ENCODE measurements around the gene MIER2. TPM values are rescaled to one million over a fixed set of nuclear protein-coding genes. Genes with fewer than 3 reads are reported as not detected.
A peak's percentile ranks its signal among the peaks of the same experiment; 100 is the strongest.

Gene MIER2
- total and polyA plus RNA-seq, 4 experiments from 2014 or later: 1.1 to 18.2 (median 12.7) TPM

DNA sequence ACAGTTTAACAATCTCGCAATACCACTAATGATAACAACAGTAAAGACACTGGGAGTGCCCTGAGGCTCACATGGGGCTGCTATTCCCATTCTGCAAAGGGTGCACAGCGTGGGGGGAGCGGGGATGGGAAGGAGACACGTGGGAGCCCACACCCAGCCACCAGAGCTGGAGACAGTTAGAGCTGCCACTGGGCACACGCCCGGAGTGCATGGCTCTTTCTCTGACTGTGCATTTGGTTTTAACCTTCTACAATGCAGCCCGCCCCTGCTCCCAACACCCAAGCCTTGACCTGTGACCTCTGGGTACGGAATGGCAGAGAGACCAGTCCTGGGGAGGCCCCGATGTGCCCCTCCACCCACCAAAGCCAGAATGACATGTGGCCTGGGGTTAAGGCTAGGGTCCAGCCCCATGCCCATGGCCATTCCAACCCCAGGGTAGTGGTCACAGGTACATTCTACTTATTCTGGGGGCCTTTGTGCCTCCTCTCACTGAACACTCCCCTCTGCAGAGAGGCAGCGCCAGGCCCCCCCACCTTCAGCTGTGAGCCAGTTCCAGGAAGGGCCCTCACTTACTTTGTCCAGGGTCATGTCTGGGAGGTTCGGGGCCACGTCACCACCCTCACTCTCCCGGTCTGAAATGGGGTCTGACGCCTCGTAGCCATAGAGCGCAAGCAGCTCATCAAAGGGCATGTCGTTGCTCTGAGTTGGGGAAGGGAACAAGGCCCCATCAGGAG, 17.1 kb downstream of the MIER2 start:
- peaks cover 29% of the 10 kb centered on the region for H3K36me3 ChIP-seq (ENCODE audit: insufficient read depth, low read length)
- ChIA-PET POLR2A (ENCODE audit: partially characterized antibody) (no interaction called here), CTCF (ENCODE audit: partially characterized antibody) (no interaction called here)
- DNase-seq: no peak
- H3K4me3 Mint-ChIP-seq: no peak overlapping the region
- H3K9me3 ChIP-seq (ENCODE audit: control insufficient read depth in 1 of 2, low read length in 2 of 2): no peaks in the 10 kb centered on the region
- no peaks in the 10 kb centered on the region for H3K27me3 ChIP-seq (ENCODE audit: insufficient read depth, low read length)
- H3K36me3 Mint-ChIP-seq: peaks cover 33 to 42% of the 10 kb centered on the region in 2 donors
- no peaks in the 10 kb centered on the region for H3K4me1 Mint-ChIP-seq
- H3K9me3 Mint-ChIP-seq: peaks cover 0 to 20% (median 7%) of the 10 kb centered on the region in 8 donors
- H3K27ac ChIP-seq (ENCODE audit: low read depth, low read length): no peak overlapping the region
- H3K27ac Mint-ChIP-seq: no peak overlapping the region
- H3K4me1 ChIP-seq (ENCODE audit: insufficient read depth, low read length): no peaks in the 10 kb centered on the region
- H3K4me3 ChIP-seq (ENCODE audit: low read length in 2 of 2): no peak overlapping the region
- intact Hi-C loops (cut with micrococcal nuclease): no loop called here
- no peaks in the 10 kb centered on the region for H3K27me3 Mint-ChIP-seq

DNA sequence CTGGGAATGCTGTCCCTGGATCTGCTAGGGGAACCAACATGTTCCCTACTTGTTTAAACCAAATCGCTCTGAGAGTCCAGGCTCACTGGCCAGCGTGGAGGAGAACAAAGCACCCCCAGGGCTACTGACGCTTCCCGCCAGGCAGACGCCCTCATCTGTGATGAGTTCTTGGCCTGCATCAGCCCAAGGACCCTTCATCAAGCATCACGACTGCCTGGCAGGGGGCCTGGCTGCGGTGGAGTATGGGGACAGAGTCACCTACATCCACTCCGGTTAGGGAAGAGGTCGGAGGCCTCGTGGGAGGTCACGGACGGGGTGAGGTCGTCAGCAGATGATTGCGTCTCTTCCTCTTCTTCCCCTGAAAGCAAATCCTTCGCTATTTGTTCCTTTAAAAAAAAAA, 17.7 kb downstream of the MIER2 start:
- no peak for DNase-seq
- H3K27ac Mint-ChIP-seq: no peak overlapping the region
- peaks cover 33 to 42% of the 10 kb centered on the region in 2 donors for H3K36me3 Mint-ChIP-seq
- H3K9me3 Mint-ChIP-seq: peaks cover 0 to 20% (median 7%) of the 10 kb centered on the region in 8 donors
- POLR2A ChIA-PET (ENCODE audit: partially characterized antibody): no interaction called here
- Histone ChIP-seq H3K9me3 (ENCODE audit: control insufficient read depth in 1 of 2, low read length in 2 of 2) (no peaks in the 10 kb centered on the region), H3K27ac (ENCODE audit: low read depth, low read length) (no peak overlapping the region), H3K27me3 (ENCODE audit: insufficient read depth, low read length) (no peaks in the 10 kb centered on the region), H3K36me3 (ENCODE audit: insufficient read depth, low read length) (peaks cover 29% of the 10 kb centered on the region), H3K4me3 (ENCODE audit: low read length in 2 of 2) (no peak overlapping the region), H3K4me1 (ENCODE audit: insufficient read depth, low read length) (no peaks in the 10 kb centered on the region)
- no peak overlapping the region for H3K4me3 Mint-ChIP-seq
- CTCF ChIA-PET (ENCODE audit: partially characterized antibody): no interaction called here
- no peaks in the 10 kb centered on the region for H3K27me3 Mint-ChIP-seq
- H3K4me1 Mint-ChIP-seq: no peaks in the 10 kb centered on the region
- intact Hi-C loops (cut with micrococcal nuclease): no loop called here

DNA sequence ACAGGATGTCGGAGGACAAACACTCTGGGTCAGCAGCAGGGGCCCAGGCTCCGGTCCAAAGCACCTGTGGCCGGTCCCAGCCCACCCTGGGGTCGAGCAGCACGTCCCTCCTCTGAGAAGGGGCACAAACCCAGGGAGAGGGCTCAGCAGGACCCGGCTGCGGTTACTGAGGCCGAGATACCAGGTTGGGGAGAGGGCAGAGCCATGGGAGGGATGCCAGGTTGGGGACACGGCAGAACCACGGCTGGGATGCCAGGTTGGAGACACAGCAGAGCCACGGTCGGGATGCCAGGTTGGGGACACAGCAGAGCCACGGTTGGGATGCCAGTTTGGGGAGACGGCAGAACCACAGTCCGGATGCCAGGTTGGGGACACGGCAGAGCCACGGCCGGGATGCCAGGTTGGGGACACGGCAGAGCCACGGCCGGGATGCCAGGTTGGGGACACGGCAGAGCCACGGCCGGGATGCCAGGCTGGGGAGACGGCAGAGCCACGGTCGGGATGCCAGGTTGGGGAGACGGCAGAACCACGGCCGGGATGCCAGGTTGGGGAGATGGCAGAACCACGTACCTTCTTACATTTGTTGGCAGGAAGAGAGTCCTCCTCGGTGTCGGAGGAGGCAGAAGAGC, 18.5 kb downstream of the MIER2 start:
- H3K27ac Mint-ChIP-seq: no peak overlapping the region
- intact Hi-C loops (cut with micrococcal nuclease): no loop called here

DNA sequence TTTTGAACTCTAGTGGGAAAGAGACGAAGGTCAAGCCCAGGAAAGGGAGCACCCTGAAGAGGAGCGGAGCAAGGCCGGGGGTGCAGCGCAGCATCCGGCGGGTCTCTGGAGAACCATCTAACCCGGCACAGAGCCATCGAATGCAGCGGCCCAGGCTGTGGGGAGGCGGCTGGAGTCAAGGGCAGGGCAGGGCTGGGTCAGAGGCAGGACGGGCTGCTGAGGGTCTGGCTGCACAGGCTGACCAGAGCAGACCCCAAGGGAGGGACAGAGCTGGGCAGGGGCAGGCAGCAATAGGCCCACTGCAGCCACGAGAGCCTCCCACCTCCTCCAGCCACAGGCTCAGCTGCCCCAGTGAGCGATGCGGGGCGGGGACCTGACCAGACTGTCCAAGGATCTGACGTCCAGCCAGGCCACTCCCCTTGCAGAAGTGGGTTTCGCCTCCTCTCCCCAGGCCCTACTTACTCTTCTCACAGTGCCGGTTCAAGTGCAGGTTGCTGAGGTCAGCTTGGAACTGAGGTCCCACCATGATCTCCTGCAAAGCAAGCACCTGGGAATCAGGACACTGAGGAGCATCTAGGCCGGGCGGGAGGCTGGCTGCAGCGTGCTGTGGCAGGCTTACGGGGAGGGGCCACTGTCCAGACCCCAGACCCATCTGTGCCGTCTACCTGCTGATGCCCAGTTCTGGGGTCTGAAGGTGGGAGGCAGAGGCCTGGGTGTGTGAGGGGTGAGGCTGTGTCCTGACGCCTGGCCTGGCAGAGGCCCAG, 19.2 kb downstream of the MIER2 start:
- peaks cover 37 to 39% of the 10 kb centered on the region in 2 donors for H3K36me3 Mint-ChIP-seq
- H3K27ac Mint-ChIP-seq: peak overlapping the region in 1 of 7 donors; percentile 79
- no peaks in the 10 kb centered on the region for H3K27me3 ChIP-seq (ENCODE audit: insufficient read depth, low read length)
- H3K4me1 Mint-ChIP-seq: peaks cover 0 to 2% (median 0%) of the 10 kb centered on the region in 4 donors
- DNase-seq: no peak
- H3K4me1 ChIP-seq (ENCODE audit: insufficient read depth, low read length): no peaks in the 10 kb centered on the region
- CTCF ChIA-PET (ENCODE audit: partially characterized antibody): no interaction called here
- no peaks in the 10 kb centered on the region for H3K27me3 Mint-ChIP-seq
- no peak overlapping the region for H3K27ac ChIP-seq (ENCODE audit: low read depth, low read length)
- POLR2A ChIA-PET (ENCODE audit: partially characterized antibody): no interaction called here
- H3K4me3 Mint-ChIP-seq: no peak overlapping the region
- no peaks in the 10 kb centered on the region for H3K9me3 ChIP-seq (ENCODE audit: control insufficient read depth in 1 of 2, low read length in 2 of 2)
- peaks cover 0 to 16% (median 6%) of the 10 kb centered on the region in 8 donors for H3K9me3 Mint-ChIP-seq
- no peak overlapping the region for H3K4me3 ChIP-seq (ENCODE audit: low read length in 2 of 2)
- intact Hi-C loops (cut with micrococcal nuclease): no loop called here
- H3K36me3 ChIP-seq (ENCODE audit: insufficient read depth, low read length): peaks cover 31% of the 10 kb centered on the region

More for the DNA sequence above, 18.5 kb downstream of the MIER2 start:
- Mint-ChIP-seq H3K27me3 (no peaks in the 10 kb centered on the region), H3K4me3 (no peak overlapping the region), H3K9me3 (peaks cover 0 to 20% (median 7%) of the 10 kb centered on the region in 8 donors), H3K36me3 (peaks cover 38 to 40% of the 10 kb centered on the region in 2 donors), H3K4me1 (peaks cover 0 to under 1% (median 0%) of the 10 kb centered on the region in 4 donors)
- Histone ChIP-seq H3K4me1 (ENCODE audit: insufficient read depth, low read length) (no peaks in the 10 kb centered on the region), H3K36me3 (ENCODE audit: insufficient read depth, low read length) (peaks cover 31% of the 10 kb centered on the region), H3K4me3 (ENCODE audit: low read length in 2 of 2) (no peak overlapping the region), H3K9me3 (ENCODE audit: control insufficient read depth in 1 of 2, low read length in 2 of 2) (no peaks in the 10 kb centered on the region), H3K27ac (ENCODE audit: low read depth, low read length) (no peak overlapping the region), H3K27me3 (ENCODE audit: insufficient read depth, low read length) (no peaks in the 10 kb centered on the region)
- CTCF ChIA-PET (ENCODE audit: partially characterized antibody): no interaction called here
- DNase-seq: no peak
- POLR2A ChIA-PET (ENCODE audit: partially characterized antibody): no interaction called here

DNA sequence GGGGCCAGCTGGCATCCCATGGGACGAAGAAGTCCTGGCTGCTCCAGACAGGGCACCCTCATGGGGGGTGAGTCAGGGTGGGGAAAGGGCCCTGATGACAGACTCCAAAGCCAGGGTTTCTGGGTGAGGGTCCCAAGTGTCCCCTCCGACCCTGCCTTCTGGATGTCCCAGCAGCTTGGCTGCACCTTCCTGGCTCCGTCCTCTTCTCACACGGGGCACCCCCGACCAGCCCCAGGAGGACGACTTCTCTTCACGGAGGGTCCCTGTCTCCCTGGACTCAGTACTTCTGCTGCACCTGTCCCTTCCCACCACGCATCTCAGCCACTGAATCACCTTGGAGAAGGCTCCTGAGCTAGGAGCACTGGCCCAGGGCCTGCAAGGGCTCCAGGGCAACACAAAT, 19.9 kb downstream of the MIER2 start:
- no peaks in the 10 kb centered on the region for H3K9me3 ChIP-seq (ENCODE audit: control insufficient read depth in 1 of 2, low read length in 2 of 2)
- DNase-seq: no peak
- Mint-ChIP-seq H3K27me3 (no peaks in the 10 kb centered on the region), H3K4me3 (no peak overlapping the region), H3K4me1 (peaks cover 0 to 2% (median 0%) of the 10 kb centered on the region in 4 donors), H3K36me3 (peaks cover 40 to 41% of the 10 kb centered on the region in 2 donors), H3K9me3 (peaks cover 0 to 16% (median 6%) of the 10 kb centered on the region in 8 donors), H3K27ac (peak overlapping the region in 1 of 7 donors; percentile 79)
- no peak overlapping the region for H3K27ac ChIP-seq (ENCODE audit: low read depth, low read length)
- H3K4me1 ChIP-seq (ENCODE audit: insufficient read depth, low read length): no peaks in the 10 kb centered on the region
- peaks cover 31% of the 10 kb centered on the region for H3K36me3 ChIP-seq (ENCODE audit: insufficient read depth, low read length)
- no peaks in the 10 kb centered on the region for H3K27me3 ChIP-seq (ENCODE audit: insufficient read depth, low read length)
- intact Hi-C loops (cut with micrococcal nuclease): no loop called here
- ChIA-PET POLR2A (ENCODE audit: partially characterized antibody) (no interaction called here), CTCF (ENCODE audit: partially characterized antibody) (no interaction called here)
- no peak overlapping the region for H3K4me3 ChIP-seq (ENCODE audit: low read length in 2 of 2)

DNA sequence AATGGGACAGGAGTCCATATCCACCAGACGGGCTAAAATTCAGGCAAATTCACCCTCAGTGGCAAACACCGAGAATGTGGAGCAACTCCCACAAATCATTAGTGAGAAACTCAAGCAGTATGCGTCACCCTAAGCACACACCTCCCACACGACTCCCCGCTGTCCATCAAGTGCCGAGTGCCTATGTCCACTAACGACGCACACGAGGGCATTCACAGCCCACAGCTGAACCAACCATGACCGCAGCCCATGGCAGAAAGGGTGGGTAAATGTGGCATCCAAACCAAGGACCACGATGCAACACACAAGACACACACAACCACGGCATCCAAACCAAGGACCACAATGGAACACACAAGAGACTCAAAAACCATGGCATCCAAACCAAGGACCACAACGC, 22.0 kb downstream of the MIER2 start:
- Histone ChIP-seq H3K27me3 (ENCODE audit: insufficient read depth, low read length) (no peaks in the 10 kb centered on the region), H3K4me3 (ENCODE audit: low read length in 2 of 2) (no peak overlapping the region), H3K36me3 (ENCODE audit: insufficient read depth, low read length) (peaks cover 18% of the 10 kb centered on the region), H3K27ac (ENCODE audit: low read depth, low read length) (no peak overlapping the region), H3K4me1 (ENCODE audit: insufficient read depth, low read length) (no peaks in the 10 kb centered on the region), H3K9me3 (ENCODE audit: control insufficient read depth in 1 of 2, low read length in 2 of 2) (no peaks in the 10 kb centered on the region)
- ChIA-PET CTCF (ENCODE audit: partially characterized antibody) (no interaction called here), POLR2A (ENCODE audit: partially characterized antibody) (no interaction called here)
- peaks cover 0 to 2% (median 0%) of the 10 kb centered on the region in 8 donors for H3K9me3 Mint-ChIP-seq
- peaks cover 0 to 6% (median 0%) of the 10 kb centered on the region in 4 donors for H3K4me1 Mint-ChIP-seq
- H3K27me3 Mint-ChIP-seq: no peaks in the 10 kb centered on the region
- no peak overlapping the region for H3K4me3 Mint-ChIP-seq
- peaks cover 32% of the 10 kb centered on the region in 2 donors for H3K36me3 Mint-ChIP-seq
- H3K27ac Mint-ChIP-seq: no peak overlapping the region
- DNase-seq: no peak
- intact Hi-C loops (cut with micrococcal nuclease): no loop called here

DNA sequence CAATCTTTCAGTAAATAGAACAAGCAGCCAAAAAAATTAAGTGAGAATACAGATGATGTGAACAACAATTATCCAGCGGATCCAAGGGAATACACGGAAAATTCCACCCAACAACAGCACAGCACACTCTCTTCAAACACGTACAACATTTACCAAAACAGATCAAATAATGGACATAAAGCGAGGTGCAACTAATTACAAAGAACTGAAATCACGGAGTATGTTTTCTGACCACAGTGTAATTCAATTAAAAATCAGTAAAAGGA, 26.2 kb downstream of the MIER2 start:
- H3K27ac ChIP-seq (ENCODE audit: low read depth, low read length): no peak overlapping the region
- CTCF ChIA-PET (ENCODE audit: partially characterized antibody): no interaction called here
- Mint-ChIP-seq H3K27ac (no peak overlapping the region), H3K36me3 (peaks cover 41 to 56% of the 10 kb centered on the region in 2 donors), H3K27me3 (no peaks in the 10 kb centered on the region), H3K9me3 (peaks cover 0 to 2% (median 0%) of the 10 kb centered on the region in 8 donors), H3K4me3 (no peak overlapping the region), H3K4me1 (peaks cover 0 to 6% (median 6%) of the 10 kb centered on the region in 4 donors)
- no peaks in the 10 kb centered on the region for H3K4me1 ChIP-seq (ENCODE audit: insufficient read depth, low read length)
- H3K4me3 ChIP-seq (ENCODE audit: low read length in 2 of 2): no peak overlapping the region
- intact Hi-C loops (cut with micrococcal nuclease): no loop called here
- POLR2A ChIA-PET (ENCODE audit: partially characterized antibody): no interaction called here
- no peaks in the 10 kb centered on the region for H3K27me3 ChIP-seq (ENCODE audit: insufficient read depth, low read length)
- DNase-seq: no peak
- H3K36me3 ChIP-seq (ENCODE audit: insufficient read depth, low read length): peaks cover 16% of the 10 kb centered on the region
- no peaks in the 10 kb centered on the region for H3K9me3 ChIP-seq (ENCODE audit: control insufficient read depth in 1 of 2, low read length in 2 of 2)

All from CD4-positive, alpha-beta memory T cell (primary cell).